UCSD-AML1 (cell line): Measurements from ENCODE around the gene TMEM63C.

Experiments
- DNase-seq: peaks from one replicate; lab custom pipeline; 2025; ENCODE audit not compliant: unreplicated experiment; lab: John Stamatoyannopoulos, UW

TMEM63C gene

DNA sequence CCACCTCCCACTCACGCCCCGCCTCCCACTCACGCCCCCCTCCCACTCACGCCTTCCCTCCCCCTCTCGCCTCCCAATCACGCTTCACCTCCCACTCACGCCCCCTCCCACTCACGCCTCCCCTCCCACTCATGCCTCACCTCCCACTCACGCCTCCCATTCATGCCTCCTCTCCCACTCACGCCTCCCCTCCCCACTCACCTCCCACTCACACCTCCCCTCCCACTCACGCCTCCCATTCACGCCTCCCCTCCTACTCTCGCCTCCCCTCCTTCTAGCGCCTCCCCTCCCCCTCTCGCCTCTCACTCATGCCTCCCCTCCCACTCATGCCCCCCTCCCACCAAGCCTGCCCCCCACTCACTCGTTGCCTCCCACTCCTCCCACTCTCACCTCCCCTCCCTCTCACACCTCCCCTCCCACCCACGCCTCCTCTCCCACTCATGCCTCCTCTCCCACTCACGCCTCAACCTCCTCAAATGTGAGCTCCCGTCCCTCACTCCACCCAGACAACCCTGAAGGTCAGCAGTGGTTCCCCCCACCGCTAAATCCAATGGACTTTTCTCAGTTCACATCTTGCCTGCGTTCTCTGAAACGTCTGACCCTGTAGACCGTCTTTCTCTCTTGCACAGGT is 39.8 kb downstream of the TMEM63C start:
- no peak for DNase-seq

DNA sequence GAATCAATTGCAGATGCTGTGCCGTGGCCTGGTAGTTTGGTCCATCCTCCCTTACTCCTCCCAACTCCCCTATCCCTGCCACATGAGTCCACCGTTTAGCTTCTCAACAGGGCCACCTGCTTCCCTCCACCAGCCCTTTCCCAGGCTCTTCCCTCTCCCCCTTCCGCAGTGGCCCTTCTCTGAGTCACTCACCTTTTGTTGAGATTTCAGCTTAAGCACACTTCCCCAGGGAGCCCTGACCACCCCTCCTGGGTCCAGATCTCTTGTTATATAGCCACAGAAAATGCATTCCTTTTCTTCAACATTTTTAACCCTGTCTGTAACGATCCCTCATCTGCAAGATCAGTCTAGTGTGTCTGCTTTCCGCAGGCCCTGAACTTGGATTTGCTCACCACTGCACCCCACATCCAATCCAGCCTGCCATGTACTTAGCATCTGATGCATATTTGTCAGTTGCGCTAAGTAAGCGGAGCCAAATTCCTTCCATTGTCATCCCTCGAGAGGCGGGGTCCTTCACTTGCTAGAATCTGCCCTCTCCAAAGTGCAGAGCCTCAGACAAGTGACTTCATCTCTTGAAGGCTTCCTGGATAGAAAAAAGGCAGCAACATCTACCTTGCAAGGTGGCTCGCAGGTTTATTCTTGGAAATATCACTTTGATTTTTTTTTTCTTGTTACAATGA is 41.1 kb downstream of the TMEM63C start:
- DNase-seq = no peak

DNA sequence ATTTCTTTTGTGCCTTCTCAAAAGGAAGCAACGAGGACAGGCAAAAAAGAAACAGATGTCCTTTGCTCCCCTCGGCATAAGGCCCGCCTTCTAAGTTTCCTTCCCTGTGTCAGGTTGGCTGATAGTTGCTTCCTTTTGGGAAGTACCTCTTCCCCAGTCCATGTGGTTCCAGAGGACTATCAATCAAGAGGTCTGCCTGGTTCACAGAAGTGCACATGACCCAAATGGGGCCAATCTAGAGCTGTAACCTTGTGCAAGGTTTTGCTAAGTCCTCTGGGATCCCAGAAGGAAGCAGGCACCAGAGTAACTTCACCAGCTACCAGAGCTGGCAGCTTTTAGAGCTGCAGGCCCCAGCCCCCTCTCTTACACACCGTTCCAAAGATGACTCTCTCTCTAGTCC is 42.6 kb downstream of the TMEM63C start:
- DNase-seq = no peak

DNA sequence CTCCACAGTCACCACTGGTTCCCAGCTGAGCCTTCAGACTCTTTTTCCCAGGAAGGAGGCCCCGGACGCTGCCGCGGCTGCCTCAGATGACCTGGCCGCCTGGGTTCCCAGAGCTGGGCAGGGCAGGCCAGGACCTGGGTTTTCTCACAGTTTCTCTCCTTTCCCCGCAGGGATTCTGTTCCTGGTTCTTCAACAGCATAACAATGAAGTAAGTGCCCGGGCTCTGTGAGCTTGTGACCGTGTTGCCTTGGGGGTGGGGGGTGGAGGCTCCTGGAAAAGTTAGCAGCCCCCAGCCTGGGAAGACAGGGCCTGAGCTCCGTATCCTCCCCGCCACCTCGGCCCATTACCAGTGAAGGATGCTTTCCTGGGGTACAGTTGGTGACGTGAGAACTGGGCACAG is 43.7 kb downstream of the TMEM63C start:
- no peak for DNase-seq

DNA sequence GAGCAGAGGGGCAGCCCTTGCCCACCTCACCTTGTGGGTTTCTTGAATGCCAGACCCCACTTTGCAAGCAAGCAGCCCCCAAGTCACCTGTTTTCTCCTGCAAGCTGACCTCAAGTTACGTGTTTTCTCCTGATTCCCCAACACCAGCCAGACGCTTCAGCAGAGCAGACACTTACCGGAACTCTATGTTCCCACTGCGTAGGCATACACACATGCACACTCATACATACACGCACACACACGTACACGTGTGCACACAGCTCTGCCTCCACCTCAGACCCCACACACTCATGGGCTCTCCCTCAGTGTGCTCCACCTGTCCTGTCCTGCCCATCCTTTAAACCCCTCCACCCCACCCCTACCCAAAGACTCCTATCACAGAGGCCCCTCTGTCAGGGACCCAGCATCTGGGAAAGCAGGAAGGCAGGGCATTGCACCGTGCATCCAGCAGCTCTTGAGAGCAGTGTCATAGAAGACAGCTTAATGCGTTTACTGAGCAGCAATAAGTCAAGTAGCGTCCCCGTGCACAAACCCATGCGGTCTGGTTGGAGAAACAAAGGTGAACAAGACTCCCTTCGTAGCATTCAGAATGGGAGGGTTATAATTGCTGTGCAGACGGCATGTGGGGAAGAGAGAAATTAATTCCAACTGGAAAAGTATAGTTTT is 44.4 kb downstream of the TMEM63C start:
- DNase-seq = no peak

DNA sequence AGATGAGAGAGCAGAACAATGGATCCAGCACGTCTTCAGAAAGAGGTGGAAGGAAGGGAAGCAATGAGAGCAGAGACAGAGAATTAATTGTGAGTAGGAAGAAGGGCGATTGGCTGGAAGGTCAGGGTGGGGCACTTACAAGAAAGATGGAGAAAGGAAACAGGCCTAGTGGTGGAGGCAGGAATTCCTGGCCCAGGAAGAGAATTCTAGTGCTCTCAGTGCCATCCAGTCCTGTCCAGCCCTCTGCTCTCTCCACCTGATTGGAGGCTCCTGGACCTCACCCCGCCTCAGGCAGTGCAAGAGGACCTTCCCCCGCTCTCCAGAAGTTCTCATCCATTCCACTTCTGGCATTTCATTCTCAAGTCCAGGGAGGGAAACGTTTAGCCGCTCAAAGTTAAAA is 46.5 kb downstream of the TMEM63C start:
- no peak for DNase-seq

DNA sequence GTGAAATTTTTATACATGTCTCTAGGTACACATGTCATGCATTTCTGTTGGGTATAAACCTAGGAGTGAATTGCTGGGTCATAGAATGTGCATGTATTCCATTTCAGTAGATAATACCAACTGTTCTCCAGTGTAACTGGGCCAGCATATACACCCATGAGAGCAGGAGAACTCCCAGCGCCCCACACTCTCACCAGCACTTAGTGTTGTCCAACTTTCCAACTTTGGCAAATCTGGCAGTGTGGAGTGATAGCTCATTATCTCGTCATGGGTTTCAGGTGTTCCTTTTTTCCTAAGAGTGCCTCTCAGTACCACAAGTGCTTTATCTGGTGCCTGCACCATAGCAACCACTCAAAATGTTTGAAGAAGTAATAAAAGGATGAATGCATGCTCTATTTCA is 49.3 kb downstream of the TMEM63C start:
- DNase-seq = no peak

DNA sequence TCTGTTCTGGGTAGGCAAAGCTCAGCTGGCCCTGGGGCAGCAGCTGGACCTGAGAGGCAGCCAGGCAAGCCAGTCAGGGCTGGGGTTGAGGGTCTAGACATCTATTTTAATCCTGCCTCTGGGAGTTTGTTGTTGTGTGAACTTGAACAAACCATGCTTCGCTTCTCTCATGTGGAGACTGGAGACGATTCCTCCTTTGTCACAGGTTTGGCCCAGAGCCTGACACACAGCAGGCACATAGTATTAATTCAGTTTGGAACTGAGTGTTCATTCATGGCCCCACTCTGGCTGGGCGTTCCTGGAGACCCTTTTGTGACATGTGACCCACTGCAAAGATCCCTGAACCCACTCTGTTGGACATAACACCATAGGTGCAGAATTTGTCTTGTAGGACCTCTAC is 50.1 kb downstream of the TMEM63C start:
- DNase-seq = no peak

DNA sequence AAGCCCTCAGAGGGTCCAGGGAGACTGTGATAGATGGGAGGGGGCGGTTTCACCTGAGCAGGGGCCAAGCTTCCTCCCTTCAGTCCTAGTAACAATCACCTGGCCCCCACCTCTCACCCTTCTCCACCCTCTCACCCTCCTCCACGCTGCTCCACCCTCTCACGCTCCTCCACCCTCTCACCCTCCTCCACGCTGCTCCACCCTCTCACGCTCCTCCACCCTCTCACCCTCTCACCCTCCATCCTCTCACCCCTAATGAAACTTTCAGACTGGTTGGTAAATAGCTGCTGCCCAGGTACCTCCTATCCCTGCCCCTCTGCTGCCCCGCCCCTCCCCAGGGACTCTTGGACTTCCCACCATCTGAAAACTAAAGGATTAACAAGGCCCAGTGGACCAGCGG is 55.2 kb downstream of the TMEM63C start:
- no peak for DNase-seq

DNA sequence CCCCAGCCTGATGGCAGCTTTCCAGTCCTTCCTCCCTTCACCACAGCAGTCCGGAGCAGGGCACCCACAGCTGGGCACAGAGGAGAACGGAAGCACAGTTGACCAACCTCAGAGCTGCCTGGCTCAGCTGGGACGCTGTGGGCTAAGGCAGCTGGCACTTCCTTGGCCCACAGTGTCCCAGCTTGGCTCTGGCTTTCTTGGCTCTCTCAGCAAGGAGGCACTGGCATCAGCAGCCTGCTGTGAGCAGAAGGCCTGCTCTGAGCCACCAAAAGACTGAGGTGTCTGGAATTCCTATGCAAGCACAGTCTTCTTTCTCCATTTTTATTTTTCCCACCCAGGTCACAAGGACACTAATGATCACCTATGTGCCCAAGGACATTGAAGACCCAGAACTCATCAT is 56.8 kb downstream of the TMEM63C start:
- no peak for DNase-seq

DNA sequence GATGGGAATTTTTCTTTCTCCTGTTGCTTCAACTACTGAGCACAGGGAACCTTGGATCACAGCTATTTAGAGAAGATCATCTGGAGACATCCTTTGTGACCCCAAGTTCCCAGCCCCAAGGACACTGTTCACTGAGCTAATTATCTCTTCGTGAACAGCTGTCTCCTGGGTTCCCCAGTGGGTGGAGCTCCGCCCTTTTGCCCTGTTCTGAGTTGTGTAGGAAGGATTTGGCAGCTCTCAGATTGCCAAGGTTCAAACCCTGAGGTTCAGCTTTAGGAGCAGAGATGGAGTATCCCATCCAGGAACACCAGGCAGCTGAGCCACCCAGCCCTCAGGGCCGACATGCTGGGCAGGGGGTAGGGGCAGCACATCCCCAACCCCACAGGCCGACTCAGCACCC is 57.4 kb downstream of the TMEM63C start:
- DNase-seq = no peak

DNA sequence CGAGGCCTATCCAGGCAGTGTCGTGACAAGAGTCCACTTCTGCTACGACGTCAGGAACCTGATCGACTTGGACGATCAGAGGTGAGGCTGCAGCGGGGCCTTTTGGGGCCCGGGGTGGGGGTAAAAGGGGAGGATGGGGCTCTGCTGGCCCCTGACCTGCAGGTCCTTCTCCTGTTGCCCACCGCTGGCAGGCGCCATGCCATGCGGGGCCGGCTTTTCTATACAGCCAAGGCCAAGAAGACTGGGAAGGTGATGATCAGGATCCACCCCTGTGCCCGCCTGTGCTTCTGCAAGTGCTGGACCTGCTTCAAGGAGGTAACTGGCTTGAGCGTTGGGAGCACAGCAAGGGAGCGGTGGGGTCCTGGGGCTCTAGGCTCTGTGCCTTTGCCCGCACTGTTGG is 57.8 kb downstream of the TMEM63C start:
- DNase-seq = no peak

DNA sequence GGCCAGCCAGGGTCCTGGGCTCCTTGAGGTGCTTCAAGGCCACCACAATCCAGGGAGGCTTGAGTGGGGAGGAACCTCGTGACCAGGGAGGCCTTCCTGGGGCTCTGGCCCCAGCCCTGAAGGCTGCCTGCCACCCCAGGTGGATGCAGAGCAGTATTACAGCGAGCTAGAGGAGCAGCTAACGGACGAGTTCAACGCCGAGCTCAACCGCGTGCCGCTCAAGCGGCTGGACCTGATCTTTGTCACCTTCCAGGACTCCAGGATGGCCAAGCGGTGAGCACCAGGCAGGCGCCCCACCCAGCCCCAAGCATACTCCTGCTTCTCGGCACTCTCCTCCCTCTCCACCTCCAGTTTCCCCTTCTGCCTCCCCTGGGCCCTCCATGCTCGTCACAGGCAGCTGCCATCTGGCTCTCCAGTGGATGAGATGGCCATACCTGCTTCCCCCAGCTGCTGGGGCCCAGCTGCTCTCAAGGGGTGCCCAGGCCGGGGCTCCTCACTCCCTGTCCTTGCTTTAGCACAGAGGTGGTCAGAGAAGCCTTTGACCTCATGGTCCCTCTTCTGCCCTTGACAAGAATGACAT is 58.8 kb downstream of the TMEM63C start:
- DNase-seq = no peak

DNA sequence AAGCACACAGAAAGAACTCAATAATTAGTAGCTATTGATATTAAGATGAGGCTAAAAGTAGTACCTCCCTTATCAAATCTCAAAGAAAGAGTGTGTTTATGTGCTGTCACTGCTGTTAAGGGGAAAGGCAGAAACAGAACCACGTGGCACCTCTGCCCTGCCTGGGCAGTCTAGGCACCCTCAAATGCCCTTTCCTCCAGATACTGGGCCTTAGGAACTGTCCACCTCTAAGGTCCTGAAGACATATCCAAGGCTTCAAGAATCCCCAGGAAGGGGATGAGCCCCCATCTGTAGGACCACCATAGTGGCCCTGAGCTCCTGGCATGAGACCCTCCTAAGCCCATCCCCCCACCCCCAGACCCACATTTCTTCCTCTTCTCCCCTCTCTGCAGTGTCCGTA is 60.4 kb downstream of the TMEM63C start:
- no peak for DNase-seq

DNA sequence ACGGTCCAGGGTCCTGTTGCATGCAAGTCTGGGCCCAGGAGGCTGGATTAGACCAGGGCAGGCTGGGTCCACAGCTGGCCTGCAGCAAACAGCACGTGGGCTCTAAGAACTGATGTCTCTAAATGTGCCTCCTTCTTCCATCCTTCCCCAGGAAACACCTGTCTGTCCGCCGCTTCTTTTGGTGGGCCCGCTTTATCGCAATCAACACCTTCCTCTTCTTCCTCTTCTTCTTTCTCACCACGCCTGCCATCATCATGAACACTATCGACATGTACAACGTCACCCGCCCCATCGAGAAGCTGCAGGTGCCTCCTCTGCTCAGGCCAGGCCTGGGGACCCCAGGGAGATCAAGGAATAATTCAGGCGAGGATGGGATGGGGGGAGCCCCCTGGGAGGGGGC is 61.2 kb downstream of the TMEM63C start:
- DNase-seq = no peak

DNA sequence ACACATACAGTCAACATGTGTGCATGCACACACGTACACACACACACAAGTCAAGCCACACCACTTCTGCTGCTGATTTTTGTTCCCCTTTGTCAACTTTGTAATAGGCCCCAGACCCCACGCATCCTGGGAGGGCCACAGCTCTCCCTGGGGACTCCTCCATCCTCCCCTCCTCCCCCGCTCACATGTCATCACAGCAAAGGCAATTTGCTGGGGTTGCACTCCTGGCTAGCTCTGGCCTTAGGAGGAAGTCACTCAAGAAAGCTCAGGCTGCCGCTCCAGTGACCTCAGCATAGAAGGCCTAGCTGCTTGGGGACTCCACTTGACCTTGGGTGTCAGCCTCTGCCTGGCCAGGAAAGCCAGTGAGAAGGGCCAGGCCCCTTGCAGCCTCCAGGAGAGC is 62.3 kb downstream of the TMEM63C start:
- no peak for DNase-seq

DNA sequence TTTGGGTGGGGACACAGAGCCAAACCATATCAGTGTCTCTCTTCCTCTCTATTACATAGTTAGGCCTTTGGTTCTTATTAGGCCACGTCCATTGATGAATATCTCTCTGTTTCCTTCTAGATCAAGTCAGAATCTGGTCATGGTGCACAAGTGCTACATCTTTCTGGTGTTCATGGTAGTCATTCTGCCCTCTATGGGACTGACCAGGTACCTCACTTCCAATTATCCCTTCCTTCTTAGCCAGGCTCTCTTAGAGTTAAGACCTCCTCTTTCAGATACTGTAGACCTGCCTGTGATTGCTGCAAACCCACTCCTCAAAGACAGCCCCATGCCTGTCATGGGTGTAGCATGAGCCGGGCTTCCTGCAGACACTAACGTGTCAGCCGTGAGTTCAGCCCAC is 64.2 kb downstream of the TMEM63C start:
- DNase-seq = no peak

DNA sequence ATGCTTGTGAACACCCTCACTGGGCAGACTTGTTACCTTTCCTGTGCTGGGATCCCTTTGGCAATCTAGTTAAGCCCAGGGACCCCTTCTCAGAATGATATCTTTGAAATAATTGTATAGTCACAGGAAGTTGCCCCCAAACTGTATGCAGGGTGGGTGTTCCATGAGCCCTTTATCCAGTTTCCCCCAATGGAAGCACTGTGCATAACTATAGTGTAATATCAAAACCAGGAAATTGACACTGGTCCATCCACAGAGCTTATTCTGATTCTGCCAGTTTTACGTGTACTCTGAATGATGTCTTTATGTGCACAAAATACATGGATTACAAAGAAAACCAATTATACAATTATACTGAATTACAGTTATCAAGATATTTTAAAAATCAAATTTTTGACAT is 65.2 kb downstream of the TMEM63C start:
- DNase-seq = no peak

DNA sequence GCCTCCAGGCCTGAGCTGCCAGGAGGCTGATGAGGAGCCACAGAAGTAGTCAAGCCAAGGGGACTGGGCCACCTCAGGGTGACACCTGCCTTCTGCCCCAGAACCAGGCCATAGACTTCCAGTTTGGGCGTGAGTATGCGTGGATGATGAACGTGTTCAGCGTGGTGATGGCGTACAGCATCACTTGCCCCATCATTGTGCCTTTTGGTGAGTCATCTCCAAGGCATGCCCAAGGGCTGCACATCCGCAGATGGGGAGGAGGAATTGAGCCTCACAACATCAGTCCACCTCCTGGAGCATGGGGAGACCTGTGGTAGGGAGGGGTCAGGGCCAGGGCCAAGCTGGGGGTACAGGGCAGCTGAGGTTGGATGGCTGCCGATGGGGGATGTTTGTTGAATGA is 67.1 kb downstream of the TMEM63C start:
- no peak for DNase-seq

DNA sequence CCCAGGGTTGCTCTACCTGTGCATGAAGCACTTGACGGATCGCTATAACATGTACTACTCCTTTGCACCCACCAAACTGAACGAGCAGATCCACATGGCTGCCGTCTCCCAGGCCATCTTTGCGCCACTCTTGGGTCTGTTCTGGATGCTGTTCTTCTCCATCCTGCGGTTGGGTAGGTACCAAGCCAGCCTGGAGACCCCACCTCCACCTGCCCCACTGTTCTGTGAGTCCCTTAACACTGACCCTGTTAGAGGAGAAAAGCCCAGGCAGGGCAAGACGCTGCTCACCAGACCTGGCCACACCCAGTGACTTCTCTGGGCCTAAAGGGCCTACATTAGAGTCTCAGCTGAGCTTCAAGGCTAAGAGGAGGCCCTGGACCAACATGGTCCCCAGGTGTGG is 67.7 kb downstream of the TMEM63C start:
- DNase-seq = no peak

DNA sequence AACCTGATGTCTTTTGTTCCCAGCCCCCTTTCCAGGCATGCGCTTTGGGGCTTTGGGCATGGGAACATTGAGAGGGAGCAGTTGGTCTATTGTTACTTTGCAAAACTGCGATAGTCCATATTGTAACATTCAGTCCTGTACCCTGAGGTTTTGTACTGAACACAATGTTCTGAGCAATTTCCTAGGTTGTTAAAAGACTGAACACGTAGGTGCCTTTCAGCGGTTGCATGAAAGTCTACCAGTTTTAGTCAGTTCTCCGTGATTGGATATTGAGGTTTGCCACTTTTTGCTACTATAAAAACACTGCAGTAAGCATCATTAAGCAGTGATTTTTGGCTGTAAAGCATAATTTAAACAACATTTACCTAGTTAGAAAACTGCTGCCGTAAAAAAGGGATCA is 69.3 kb downstream of the TMEM63C start:
- DNase-seq = no peak

DNA sequence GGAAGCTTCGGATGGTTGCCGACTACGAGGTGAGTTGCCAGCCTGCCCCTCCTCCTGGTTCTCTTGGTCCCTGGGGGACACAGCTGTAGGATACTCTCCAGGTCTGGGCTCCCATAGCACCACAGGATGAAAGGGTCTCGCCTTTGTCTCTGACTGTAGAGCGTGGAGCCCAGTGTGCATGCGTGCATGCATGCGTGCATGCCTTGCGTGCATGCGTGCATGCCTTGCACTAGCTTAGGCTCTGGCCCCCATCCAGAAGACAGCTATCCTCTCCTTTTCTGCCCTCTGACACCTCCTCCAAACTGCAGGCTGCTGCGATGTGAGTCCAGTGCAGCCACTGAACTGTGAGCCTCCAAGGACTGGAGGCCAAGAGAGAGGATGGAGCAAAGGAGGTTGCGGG is 70.3 kb downstream of the TMEM63C start:
- DNase-seq = no peak
